H1 (cell line): ENCODE results near the gene LINC01488. TPM values are rescaled to one million over a fixed set of nuclear protein-coding genes. Genes with fewer than 3 reads are reported as not detected.

Experiments
- CTCF ChIA-PET: fragments of 300-600 bp; sonication (Branson Sonifier 250); formaldehyde crosslinking; loops from one replicate; lab custom pipeline; 2021; ENCODE audit not compliant: partially characterized antibody; lab: Charles Lee
- POLR2A ChIA-PET: fragments of 300-600 bp; sonication (Branson Sonifier 250); formaldehyde crosslinking; loops from one replicate; lab custom pipeline; 2021; ENCODE audit warnings: inconsistent platforms; ENCODE audit not compliant: partially characterized antibody; lab: Charles Lee
- DNase-seq, 2 experiments: peaks; one replicate each; pipeline versions ENCODE4 v3.0.0 to v3.0.0-alpha.2; 2010 to 2022; ENCODE audit warnings: low spot score in 2 of 2, low read depth in 1 of 2, mixed read lengths in 1 of 2
- FAIRE-seq: peaks from 2 replicates; lab custom pipeline; 2011; peaks lifted over from hg19 to GRCh38; lab: Jason Lieb, UNC
- H2AFZ ChIP-seq: 2 replicates; pipeline ENCODE4 v1.8.1; 2012; ENCODE audit warnings: low read length, inconsistent platforms
- H2AK5ac ChIP-seq: 2 replicates; pipeline ENCODE4 v1.6.1; 2013; ENCODE audit warnings: low read depth, low read length
- H2BK120ac ChIP-seq: replicated peaks from 2 replicates; pipeline ENCODE3; 2013; ENCODE audit warnings: low read depth, low read length, inconsistent platforms
- H2BK12ac ChIP-seq: 2 replicates; pipeline ENCODE4 v1.6.1; 2013; ENCODE audit warnings: low read depth, low read length
- H2BK15ac ChIP-seq: 2 replicates; pipeline ENCODE4 v1.6.1; 2013; ENCODE audit warnings: low read length
- H2BK20ac ChIP-seq: 2 replicates; pipeline ENCODE4 v1.6.1; 2013; ENCODE audit warnings: low read length
- H2BK5ac ChIP-seq: 2 replicates; pipeline ENCODE4 v1.6.1; 2013; ENCODE audit warnings: low read depth, low read length
- H3K14ac ChIP-seq: 2 replicates; pipeline ENCODE4 v1.6.1; 2013; ENCODE audit warnings: inconsistent platforms; ENCODE audit not compliant: insufficient read length
- H3K18ac ChIP-seq: 2 replicates; pipeline ENCODE4 v1.6.1; 2013; ENCODE audit warnings: low read length; ENCODE audit errors: extremely low read depth
- H3K23ac ChIP-seq: 2 replicates; pipeline ENCODE4 v1.6.1; 2013; ENCODE audit warnings: inconsistent platforms; ENCODE audit not compliant: insufficient read length
- H3K23me2 ChIP-seq: 2 replicates; pipeline ENCODE4 v1.6.1; 2013; ENCODE audit warnings: low read depth, low read length
- H3K27ac ChIP-seq: 2 replicates; pipeline ENCODE4 v1.6.1; 2011; ENCODE audit warnings: low read depth, low read length, inconsistent platforms
- H3K27me3 ChIP-seq, 4 experiments: replicated peaks in 1 of 4; 1 replicate in 1 of 4; 2 replicates in 3 of 4; pipeline versions ENCODE4 v1.6.1 to v1.8.1; 2011 to 2013; ENCODE audit warnings: low read length in 3 of 4, mild to moderate bottlenecking in 3 of 4, inconsistent platforms in 2 of 4, mixed read lengths in 2 of 4, moderate library complexity in 1 of 4; ENCODE audit not compliant: control insufficient read depth in 3 of 4, insufficient read depth in 3 of 4; ENCODE audit errors: extremely low read depth in 1 of 4
- H3K36me3 ChIP-seq, 4 experiments: 2 replicates each; pipeline versions ENCODE4 v1.6.1 to v1.8.1; 2011 to 2013; ENCODE audit warnings: mild to moderate bottlenecking in 4 of 4, low read length in 3 of 4, moderate library complexity in 2 of 4, control low read depth in 1 of 4, inconsistent platforms in 1 of 4; ENCODE audit not compliant: insufficient read depth in 4 of 4, control insufficient read depth in 2 of 4
- H3K4ac ChIP-seq: replicated peaks from 2 replicates; pipeline ENCODE3; 2013; ENCODE audit warnings: low read length, low read depth, mixed read lengths, inconsistent platforms; ENCODE audit not compliant: insufficient read length
- H3K4me1 ChIP-seq, 4 experiments: replicated peaks in 1 of 4; 1 replicate in 1 of 4; 2 replicates in 3 of 4; pipeline versions ENCODE4 v1.6.1 to v1.8.1; 2011 to 2013; ENCODE audit warnings: low read length in 3 of 4, inconsistent platforms in 2 of 4, mixed read lengths in 1 of 4; ENCODE audit not compliant: insufficient read depth in 4 of 4, control insufficient read depth in 3 of 4
- H3K4me2 ChIP-seq, 2 experiments: 2 replicates each; pipeline versions ENCODE4 v1.6.1 to v1.8.1; 2011 to 2013; ENCODE audit warnings: low read depth in 2 of 2, low read length in 2 of 2, control low read depth in 1 of 2, inconsistent platforms in 1 of 2, mild to moderate bottlenecking in 1 of 2; ENCODE audit not compliant: insufficient read depth in 1 of 2
- H3K4me3 ChIP-seq, 4 experiments: fragments of 200-600, 300-600 bp in 1 of 4; sonication (generic), shearing (Covaris generic), sonication (Bioruptor Twin) in 1 of 4; 2 replicates each; pipeline versions ENCODE4 v1.5.1 to v1.8.1; 2011 to 2016; ENCODE audit warnings: low read length in 4 of 4, low read depth in 3 of 4, control low read depth in 2 of 4, inconsistent platforms in 2 of 4, mild to moderate bottlenecking in 2 of 4, mixed read lengths in 1 of 4, moderate library complexity in 1 of 4; ENCODE audit not compliant: insufficient read depth in 2 of 4; ENCODE audit errors: extremely low read depth in 1 of 4
- H3K56ac ChIP-seq: replicated peaks from 2 replicates; pipeline ENCODE3; 2013; ENCODE audit warnings: low read depth, mild to moderate bottlenecking, mixed read lengths, low read length, inconsistent platforms; ENCODE audit not compliant: insufficient read length
- H3K79me1 ChIP-seq: 2 replicates; pipeline ENCODE4 v1.6.1; 2013; ENCODE audit warnings: low read depth, low read length, control low read depth
- H3K79me2 ChIP-seq, 2 experiments: 2 replicates each; pipeline versions ENCODE4 v1.6.1 to v1.8.1; 2012 to 2013; ENCODE audit warnings: low read length in 2 of 2, mild to moderate bottlenecking in 2 of 2, inconsistent platforms in 1 of 2; ENCODE audit not compliant: insufficient read depth in 2 of 2, control insufficient read depth in 1 of 2
- H3K9ac ChIP-seq, 4 experiments: replicated peaks in 1 of 4; 1 replicate in 1 of 4; 2 replicates in 3 of 4; pipeline versions ENCODE4 v1.6.1 to v1.8.1; 2011 to 2013; ENCODE audit warnings: low read depth in 3 of 4, low read length in 3 of 4, control low read depth in 2 of 4, mild to moderate bottlenecking in 2 of 4, moderate library complexity in 2 of 4, inconsistent platforms in 1 of 4; ENCODE audit errors: extremely low read depth in 1 of 4
- H3K9me3 ChIP-seq, 2 experiments: 2 replicates each; pipeline versions ENCODE4 v1.6.1 to v1.8.1; 2012 to 2013; ENCODE audit warnings: mild to moderate bottlenecking in 2 of 2, moderate library complexity in 2 of 2, control low read depth in 1 of 2, inconsistent platforms in 1 of 2, low read depth in 1 of 2, low read length in 1 of 2, mixed read lengths in 1 of 2; ENCODE audit not compliant: insufficient read depth in 2 of 2
- H4K20me1 ChIP-seq, 2 experiments: replicated peaks in 1 of 2; 2 replicates each; pipeline versions ENCODE3 to v1.8.1; 2011 to 2013; ENCODE audit warnings: inconsistent platforms in 2 of 2, low read length in 2 of 2, mild to moderate bottlenecking in 1 of 2; ENCODE audit not compliant: insufficient read depth in 2 of 2, control insufficient read depth in 1 of 2
- H4K5ac ChIP-seq: 2 replicates; pipeline ENCODE4 v1.6.1; 2013; ENCODE audit warnings: low read length, low read depth, mixed read lengths, inconsistent platforms; ENCODE audit not compliant: insufficient read length
- H4K8ac ChIP-seq: 2 replicates; pipeline ENCODE4 v1.8.0; 2013; ENCODE audit warnings: mild to moderate bottlenecking, moderate library complexity, low read length, inconsistent platforms; ENCODE audit not compliant: insufficient read depth; ENCODE audit errors: extremely low read depth
- H4K91ac ChIP-seq: replicated peaks from 2 replicates; pipeline ENCODE3; 2013; ENCODE audit warnings: low read length, mixed read lengths, inconsistent platforms; ENCODE audit not compliant: insufficient read length
- BACH1 ChIP-seq: IDR thresholded peaks from 2 replicates; pipeline ENCODE4 v1.6.1; 2012; ENCODE audit warnings: low read length, improper control_type of control experiment
- CREB1 ChIP-seq: IDR thresholded peaks from 2 replicates; pipeline ENCODE4 v1.6.1; 2012; ENCODE audit warnings: inconsistent platforms
- JUND ChIP-seq: IDR thresholded peaks from 2 replicates; pipeline ENCODE4 v1.6.1; 2011; ENCODE audit warnings: mild to moderate bottlenecking, improper control_type of control experiment, low read length
- KDM1A ChIP-seq: fragments of 200-600, 300-600 bp; sonication (generic); IDR thresholded peaks from 2 replicates; pipeline ENCODE4 v1.7.1; 2016; ENCODE audit warnings: mild to moderate bottlenecking, low read length, borderline replicate concordance
- SAP30 ChIP-seq: fragments of 300-600 bp; sonication (generic); IDR thresholded peaks from 2 replicates; pipeline ENCODE4 v1.7.1; 2012; ENCODE audit warnings: low read length, moderate library complexity, mild to moderate bottlenecking, inconsistent platforms; ENCODE audit not compliant: insufficient read depth, insufficient replicate concordance
- TBP ChIP-seq: IDR thresholded peaks from 2 replicates; pipeline ENCODE4 v1.6.1; 2011; ENCODE audit warnings: low read depth, low read length, improper control_type of control experiment
- TCF12 ChIP-seq: IDR thresholded peaks from 2 replicates; pipeline ENCODE4 v1.6.1; 2011; ENCODE audit warnings: low read depth, mild to moderate bottlenecking, low read length
- YY1 ChIP-seq: IDR thresholded peaks from 2 replicates; pipeline ENCODE4 v1.6.1; 2011; ENCODE audit warnings: low read depth, mild to moderate bottlenecking, low read length
- WGBS, 2 experiments: shearing (Covaris generic) in 1 of 2; methylation state at CpG; one replicate each; pipeline versions ENCODE4 v1.1.6 to v1.1.7; 2013 to 2015; ENCODE audit warnings: low lambda C conversion rate in 2 of 2, mixed read lengths in 2 of 2, inconsistent platforms in 1 of 2, low coverage in 1 of 2, missing lambda C conversion rate in 1 of 2; ENCODE audit not compliant: insufficient replicate concordance in 2 of 2, insufficient coverage in 1 of 2, insufficient read length in 1 of 2; ENCODE audit errors: extremely low coverage in 1 of 2, missing lambda C conversion rate in 1 of 2; 5-methylcytosine and 5-hydroxymethylcytosine counted together
- polyA plus RNA-seq, 7 experiments: library from polyadenylated mRNA; depleted of rRNA in 3 of 7; stranded (reverse) in 5 of 7; unstranded in 2 of 7; fragments of >200 nt in 5 of 7; fragments of 200-250 nt in 2 of 7; gene quantifications; 1 replicate in 5 of 7; 2 replicates in 1 of 7; 4 replicates in 1 of 7; pipeline versions ENCODE4 v1.2.1 to v1.2.3, GENCODE V29; 2011 to 2013; ENCODE audit warnings: missing spikeins in 2 of 7, mixed read lengths in 2 of 7
- total RNA-seq: library from RNA; stranded (reverse); fragmentation: NEBNext Ultra II Directional; extraction: Animal tissue kit (Norgen Biotek cat#: 25700); gene quantifications from 2 replicates; pipeline ENCODE4 v1.2.1, GENCODE V29; 2021
- TF ChIP-seq, protein P1 (sequence below), 3 experiments: IDR thresholded peaks; 1 replicate in 2 of 3; 2 replicates in 1 of 3; pipeline versions ENCODE4 v1.5.1 to v1.6.1; 2011; ENCODE audit warnings: low read length in 3 of 3, mild to moderate bottlenecking in 3 of 3, inconsistent platforms in 2 of 3, low read depth in 1 of 3, moderate library complexity in 1 of 3; ENCODE audit not compliant: insufficient read depth in 1 of 3; ENCODE audit errors: control extremely low read depth in 1 of 3

LINC01488 gene
- total and polyA plus RNA-seq, 2 of the 8 experiments (the other 6 are each of a cell fraction or from before 2014, with no cell fraction given): not detected

GRCh38 chr11:69447786-69448185, 33.7 kb upstream of the LINC01488 start:
- Histone ChIP-seq H3K79me1 (no peaks in the 10 kb centered on the region), H2BK20ac (no peak overlapping the region), H4K8ac (no peak overlapping the region), H3K23me2 (no peaks in the 10 kb centered on the region; the same call in 1 of the 2 replicates), H2BK5ac (no peak overlapping the region), H3K18ac (no peak overlapping the region), H3K4me3 (no peak overlapping the region), H2BK15ac (no peak overlapping the region), H3K14ac (no peak overlapping the region), H3K4ac (no peak overlapping the region), H4K5ac (no peak overlapping the region), H3K4me1 (peaks cover 11 to 22% (median 17%) of the 10 kb centered on the region in 4 experiments), H3K56ac (no peak overlapping the region), H2BK120ac (no peak overlapping the region), H2AFZ (no peak overlapping the region), H4K91ac (no peak overlapping the region), H3K27me3 (no peaks in the 10 kb centered on the region; a peak in 1 of 7 replicates), H3K79me2 (no peaks in the 10 kb centered on the region), H3K27ac (no peak overlapping the region), H3K36me3 (no peaks in the 10 kb centered on the region), H3K4me2 (no peak overlapping the region), H3K9me3 (no peaks in the 10 kb centered on the region), H4K20me1 (no peaks in the 10 kb centered on the region), H3K9ac (0 out of 7 replicates have a peak overlapping the region, but pooled peaks of 1 of the 4 experiments have one; percentile 10), H2AK5ac (no peak overlapping the region), H2BK12ac (0 out of 2 replicates have a peak overlapping the region, but pooled peaks have one; percentile 32), H3K23ac (no peak overlapping the region)
- FAIRE-seq (no peak), DNase-seq (no peak)
- WGBS, 2 experiments: 74% methylated on average over 7 of the region's 7 CpGs; no CpG with 5 or more reads in 1 of the 2 experiments
- ChIA-PET POLR2A (interaction anchor here (0.6 to 1.9 kb wide), 2 partner anchors 70 to 189 kb away, joined by 3 to 4 read pairs; no protein-coding TSS in a partner anchor), CTCF (interaction anchor here (0.6 to 3.6 kb wide), 7 partner anchors 8 to 581 kb away, joined by 3 to 12 read pairs (median 3); no protein-coding TSS in a partner anchor)
- no peak for TF ChIP-seq SAP30
- TF ChIP-seq, protein P1, sequence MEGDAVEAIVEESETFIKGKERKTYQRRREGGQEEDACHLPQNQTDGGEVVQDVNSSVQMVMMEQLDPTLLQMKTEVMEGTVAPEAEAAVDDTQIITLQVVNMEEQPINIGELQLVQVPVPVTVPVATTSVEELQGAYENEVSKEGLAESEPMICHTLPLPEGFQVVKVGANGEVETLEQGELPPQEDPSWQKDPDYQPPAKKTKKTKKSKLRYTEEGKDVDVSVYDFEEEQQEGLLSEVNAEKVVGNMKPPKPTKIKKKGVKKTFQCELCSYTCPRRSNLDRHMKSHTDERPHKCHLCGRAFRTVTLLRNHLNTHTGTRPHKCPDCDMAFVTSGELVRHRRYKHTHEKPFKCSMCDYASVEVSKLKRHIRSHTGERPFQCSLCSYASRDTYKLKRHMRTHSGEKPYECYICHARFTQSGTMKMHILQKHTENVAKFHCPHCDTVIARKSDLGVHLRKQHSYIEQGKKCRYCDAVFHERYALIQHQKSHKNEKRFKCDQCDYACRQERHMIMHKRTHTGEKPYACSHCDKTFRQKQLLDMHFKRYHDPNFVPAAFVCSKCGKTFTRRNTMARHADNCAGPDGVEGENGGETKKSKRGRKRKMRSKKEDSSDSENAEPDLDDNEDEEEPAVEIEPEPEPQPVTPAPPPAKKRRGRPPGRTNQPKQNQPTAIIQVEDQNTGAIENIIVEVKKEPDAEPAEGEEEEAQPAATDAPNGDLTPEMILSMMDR (IDR thresholded peaks at IDR 0.05; ENCODE audit: control extremely low read depth in 1 of 3, insufficient read depth in 1 of 3, low read depth in 1 of 3, low read length in 3 of 3): no peak
- no peak for TF ChIP-seq KDM1A
- TF ChIP-seq CREB1: no peak
- no peak for TF ChIP-seq JUND
- no peak for TF ChIP-seq YY1
- TF ChIP-seq TCF12: no peak
- TF ChIP-seq BACH1: no peak
- no peak for TF ChIP-seq TBP
